Peyer's patch (tissue), 4 donors: ENCODE data around the gene NHSL2. TPM values are rescaled to one million over a fixed set of nuclear protein-coding genes. Genes with fewer than 3 reads are reported as not detected.

Source experiments
- DNase-seq, 3 donors: peaks; one replicate each; pipeline ENCODE4 v3.0.0-alpha.2; 2017 to 2019
- H3K27ac ChIP-seq, 4 donors: fragments of 200-600 bp; sonication (generic); one replicate each; pipeline ENCODE4 v1.5.1; 2016 to 2019
- H3K27me3 ChIP-seq, 2 donors: fragments of 200-600 bp; sonication (generic); one replicate each; pipeline ENCODE4 v1.5.1; 2019
- H3K36me3 ChIP-seq, 3 donors: fragments of 200-600 bp; sonication (generic); one replicate each; pipeline ENCODE4 v1.5.1; 2016 to 2019
- H3K4me1 ChIP-seq, 4 donors: fragments of 200-600 bp; sonication (generic); one replicate each; pipeline ENCODE4 v1.5.1; 2016 to 2019
- H3K4me3 ChIP-seq, 4 donors: fragments of 200-600 bp; sonication (generic); 1 replicate in 3 of 4; 2 replicates in 1 of 4; pipeline ENCODE4 v1.5.1; 2016 to 2019; ENCODE audit warnings: mild to moderate bottlenecking in 1 of 4
- H3K9me3 ChIP-seq, 4 donors: fragments of 200-600 bp; sonication (generic); one replicate each; pipeline ENCODE4 v1.5.1; 2016 to 2019; ENCODE audit warnings: mild to moderate bottlenecking in 1 of 4
- CTCF ChIP-seq, 6 experiments: fragments of 450-650 bp in 4 of 6; fragments of 200-600 bp in 2 of 6; sonication (generic) in 1 of 6; IDR thresholded peaks; one replicate each; pipeline ENCODE4 v1.5.1; 2017 to 2019; ENCODE audit warnings: antibody characterized with exemption in 6 of 6, mild to moderate bottlenecking in 3 of 6, moderate library complexity in 1 of 6
- POLR2A ChIP-seq, 2 donors: fragments of 450-650 bp; IDR thresholded peaks; one replicate each; pipeline ENCODE4 v1.5.1; 2017; ENCODE audit warnings: antibody characterized with exemption in 2 of 2, mild to moderate bottlenecking in 2 of 2, moderate library complexity in 2 of 2
- total RNA-seq, 4 donors: library from RNA; depleted of rRNA; stranded (reverse); fragments of >200 nt; gene quantifications; one replicate each; pipeline ENCODE4 v1.1.0, GENCODE V29; 2016

The NHSL2 gene
- total RNA-seq, 4 donors from 2014 or later, result 0.53 to 2.9 (median 2.2) TPM

DNA sequence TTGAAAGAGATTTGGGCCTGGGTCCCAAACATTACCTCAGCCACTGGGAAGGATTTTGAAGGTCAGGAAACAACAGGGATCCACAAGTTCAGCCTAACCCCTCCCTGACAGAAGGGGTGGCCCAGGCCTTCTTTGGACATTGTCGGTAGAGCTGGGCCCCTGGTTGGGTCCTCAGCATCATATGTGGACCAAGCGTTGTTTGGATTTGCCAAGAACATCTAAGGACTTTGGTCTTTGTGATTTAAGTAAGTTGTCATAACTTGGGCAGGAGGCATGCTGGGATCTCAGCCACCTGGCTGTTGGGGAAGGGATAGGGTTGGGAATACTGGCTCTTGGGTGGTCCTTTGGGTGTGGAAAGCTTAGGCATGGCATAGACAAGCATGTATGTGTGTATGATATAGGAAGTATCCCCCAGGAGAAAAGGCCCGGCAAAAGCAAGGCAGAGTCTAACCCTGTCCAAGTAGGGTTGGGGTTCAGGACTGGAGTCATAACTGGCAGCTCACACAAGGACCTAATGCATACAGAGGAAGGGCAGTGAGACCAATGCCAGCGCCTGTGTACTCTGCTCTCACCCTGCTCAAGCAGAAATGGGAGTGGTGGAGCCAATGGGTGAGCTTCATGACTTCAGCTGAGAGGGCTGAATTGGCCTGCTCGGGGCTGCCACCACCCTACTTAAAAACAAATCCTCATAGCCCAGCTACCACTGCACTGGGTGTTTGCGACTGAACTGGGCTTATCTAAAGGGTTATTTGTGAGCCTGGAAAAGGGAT is 118.2 kb downstream of the NHSL2 start:
- Histone ChIP-seq H3K9me3 (no peaks in the 10 kb centered on the region), H3K4me1 (peaks cover 0 to 10% (median 0%) of the 10 kb centered on the region in 4 donors), H3K4me3 (no peak overlapping the region), H3K27me3 (no peaks in the 10 kb centered on the region), H3K27ac (peak overlapping the region in 2 of 4 donors; percentile 51 to 52), H3K36me3 (no peaks in the 10 kb centered on the region)
- TF ChIP-seq CTCF (IDR thresholded peaks at IDR 0.05) (no peak), POLR2A (IDR thresholded peaks at IDR 0.05) (no peak)
- DNase-seq, result peak in 1 of 3 donors; percentile 26

DNA sequence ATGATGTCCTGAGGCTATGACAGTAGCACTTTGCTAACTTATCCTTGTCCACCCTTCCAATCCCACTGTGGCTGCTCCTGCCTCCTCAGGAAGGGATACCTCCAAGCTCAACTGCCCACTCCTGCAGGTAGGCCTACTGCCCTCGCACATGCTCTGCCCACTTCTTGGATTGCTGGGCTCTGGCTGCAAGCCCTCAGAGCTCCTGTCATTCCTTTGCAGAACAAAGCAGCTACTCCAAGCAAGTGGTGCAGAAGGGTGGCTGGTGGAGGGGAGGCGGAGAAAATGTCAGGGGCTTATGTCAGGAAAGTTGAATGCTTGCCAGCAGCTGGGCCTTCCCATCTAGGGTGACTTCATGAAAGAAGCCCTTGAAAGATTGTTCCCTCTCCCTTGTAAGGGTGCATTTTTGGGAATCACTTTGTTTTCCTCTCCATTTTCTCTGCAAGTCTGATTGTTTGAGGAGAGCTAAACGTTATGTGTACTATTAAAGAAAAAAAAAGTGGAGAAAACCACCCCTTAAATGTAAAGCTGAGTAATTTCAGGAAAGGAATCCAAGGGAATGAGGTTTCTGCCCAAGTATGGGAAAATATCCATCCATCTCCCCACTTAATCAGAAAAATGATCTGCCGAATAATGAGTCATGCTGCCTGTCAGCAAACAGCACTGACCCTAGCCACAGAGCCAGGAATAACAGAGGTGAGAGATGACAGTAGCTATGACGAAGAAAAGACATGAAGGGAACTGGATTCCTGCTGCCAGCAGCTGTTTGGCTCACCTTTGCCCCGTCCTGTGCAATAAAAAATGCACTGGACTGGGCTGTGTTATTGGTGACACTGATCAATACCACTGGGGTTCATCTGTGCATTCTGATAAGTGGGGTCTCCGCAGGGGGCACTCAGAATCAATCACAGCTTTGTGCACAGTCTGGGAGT is 119.1 kb downstream of the NHSL2 start:
- H3K27me3 ChIP-seq, result no peaks in the 10 kb centered on the region
- peaks cover 0 to 10% (median 0%) of the 10 kb centered on the region in 4 donors for H3K4me1 ChIP-seq
- peak overlapping the region in 2 of 4 donors; percentile 51 to 52 for H3K27ac ChIP-seq
- peak in 1 of 3 donors; percentile 59 for DNase-seq
- TF ChIP-seq CTCF (IDR thresholded peaks at IDR 0.05), result no peak
- TF ChIP-seq POLR2A (IDR thresholded peaks at IDR 0.05), result no peak
- H3K9me3 ChIP-seq, result no peaks in the 10 kb centered on the region
- H3K36me3 ChIP-seq, result no peaks in the 10 kb centered on the region
- no peak overlapping the region for H3K4me3 ChIP-seq

DNA sequence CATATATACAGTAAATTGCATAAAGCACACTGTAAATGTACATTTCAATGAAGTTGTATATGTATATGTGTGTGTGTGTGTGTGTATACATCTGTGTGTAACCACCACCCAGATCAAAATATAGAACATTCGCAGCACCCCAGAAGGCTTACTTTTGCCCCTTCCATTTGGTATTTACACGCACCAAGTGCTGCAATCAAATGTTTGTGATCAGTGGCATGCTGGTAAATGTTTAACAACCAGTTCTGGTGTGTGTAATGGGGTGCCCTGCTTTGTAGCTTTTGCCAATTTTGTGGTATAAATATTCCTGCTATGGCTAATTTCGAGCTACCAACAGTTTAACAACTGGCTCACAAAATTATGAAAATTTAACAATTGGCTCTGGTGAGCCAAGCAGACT is 119.8 kb downstream of the NHSL2 start:
- Histone ChIP-seq H3K9me3 (no peaks in the 10 kb centered on the region), H3K4me3 (no peak overlapping the region), H3K36me3 (no peaks in the 10 kb centered on the region), H3K27ac (peak overlapping the region in 2 of 4 donors; percentile 51 to 52), H3K27me3 (no peaks in the 10 kb centered on the region), H3K4me1 (peaks cover 0 to 10% (median 0%) of the 10 kb centered on the region in 4 donors)
- peak in 1 of 3 donors; percentile 23 for DNase-seq
- TF ChIP-seq CTCF (IDR thresholded peaks at IDR 0.05), result no peak
- TF ChIP-seq POLR2A (IDR thresholded peaks at IDR 0.05), result no peak

DNA sequence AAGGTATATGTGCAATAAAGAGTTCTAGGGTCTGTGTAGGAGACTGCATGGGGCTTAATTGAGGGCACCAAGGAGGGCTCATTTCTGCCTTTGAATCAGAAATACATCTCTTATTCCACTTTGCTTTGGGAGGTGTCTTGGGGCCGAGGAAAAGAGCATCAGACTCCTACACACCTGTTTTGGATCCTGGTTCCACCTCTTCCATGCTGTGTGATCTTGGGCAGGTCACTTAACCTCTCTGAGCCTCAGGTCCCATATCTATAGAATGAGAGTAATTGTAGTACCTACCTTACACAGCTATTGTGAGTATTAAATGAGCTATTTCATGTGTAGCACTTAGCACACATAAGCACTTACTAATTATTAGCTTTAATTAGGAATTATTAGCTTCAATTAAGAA is 120.5 kb downstream of the NHSL2 start:
- Histone ChIP-seq H3K36me3 (no peaks in the 10 kb centered on the region), H3K27me3 (no peaks in the 10 kb centered on the region), H3K27ac (no peak overlapping the region), H3K4me1 (peaks cover 0 to 10% (median 0%) of the 10 kb centered on the region in 4 donors), H3K9me3 (no peaks in the 10 kb centered on the region), H3K4me3 (no peak overlapping the region)
- DNase-seq, result no peak
- TF ChIP-seq POLR2A (IDR thresholded peaks at IDR 0.05) (no peak), CTCF (IDR thresholded peaks at IDR 0.05) (no peak)

GRCh38 chrX:72031634-72032033 is 121.0 kb downstream of the NHSL2 start:
- H3K36me3 ChIP-seq, result no peaks in the 10 kb centered on the region
- DNase-seq, result no peak
- H3K4me3 ChIP-seq, result no peak overlapping the region
- no peak for TF ChIP-seq POLR2A (IDR thresholded peaks at IDR 0.05)
- no peak for TF ChIP-seq CTCF (IDR thresholded peaks at IDR 0.05)
- H3K27ac ChIP-seq, result no peak overlapping the region
- H3K9me3 ChIP-seq, result no peaks in the 10 kb centered on the region
- no peaks in the 10 kb centered on the region for H3K27me3 ChIP-seq
- H3K4me1 ChIP-seq, result peaks cover 0 to 10% (median 0%) of the 10 kb centered on the region in 4 donors
